ENCODE data around the gene PRRT1B. TPM values are rescaled to one million over a fixed set of nuclear protein-coding genes. Genes with fewer than 3 reads are reported as not detected.
"Not testable (repeated sequence)": the region's sequence is repeated elsewhere in the genome, so short reads cannot be mapped to it uniquely, and the experiment has no call there.

The PRRT1B gene
- total and polyA plus RNA-seq, 4 donors: 0.19 to 1.1 (median 0.28) TPM; not detected in 1

DNA sequence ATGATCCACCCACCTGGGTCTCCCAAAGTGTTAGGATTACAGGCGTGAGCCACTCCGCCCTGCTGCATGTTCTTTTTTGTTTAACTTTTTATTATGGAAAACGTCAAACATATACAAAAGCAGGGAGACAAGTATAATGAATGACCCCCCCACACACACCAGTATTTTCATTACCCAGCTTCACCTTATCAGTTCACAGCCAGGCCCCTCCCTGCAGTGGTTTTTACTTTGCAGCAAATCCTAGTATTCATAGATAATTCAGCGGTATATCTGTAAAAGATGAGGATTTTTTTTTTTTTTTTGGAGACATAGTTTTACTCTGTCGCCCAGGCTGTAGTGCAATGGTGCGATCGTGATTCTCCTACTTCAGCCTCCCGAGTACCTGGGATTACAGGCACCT lies 40.3 kb upstream of the PRRT1B start:
- H3K36me3 ChIP-seq (ENCODE audit: control insufficient read depth, insufficient read depth, low read length): peaks cover 38% of the 10 kb centered on the region
- no peaks in the 10 kb centered on the region for H3K9me3 ChIP-seq (ENCODE audit: control insufficient read depth, insufficient read depth, low read length)
- WGBS (ENCODE audit: insufficient coverage): 83% methylated on average over 6 of the region's 8 CpGs
- no peak for DNase-seq (ENCODE audit: low read depth in 4 of 6, low spot score in 6 of 6)
- H3K27me3 ChIP-seq (ENCODE audit: control insufficient read depth, insufficient read depth, low read length): no peaks in the 10 kb centered on the region
- no peak overlapping the region for H3K4me3 ChIP-seq (ENCODE audit: low read depth, low read length)
- H3K27ac ChIP-seq (ENCODE audit: low read depth, low read length): no peak overlapping the region
- peaks cover 22% of the 10 kb centered on the region for H3K4me1 ChIP-seq (ENCODE audit: control insufficient read depth, insufficient read depth, low read length)

DNA sequence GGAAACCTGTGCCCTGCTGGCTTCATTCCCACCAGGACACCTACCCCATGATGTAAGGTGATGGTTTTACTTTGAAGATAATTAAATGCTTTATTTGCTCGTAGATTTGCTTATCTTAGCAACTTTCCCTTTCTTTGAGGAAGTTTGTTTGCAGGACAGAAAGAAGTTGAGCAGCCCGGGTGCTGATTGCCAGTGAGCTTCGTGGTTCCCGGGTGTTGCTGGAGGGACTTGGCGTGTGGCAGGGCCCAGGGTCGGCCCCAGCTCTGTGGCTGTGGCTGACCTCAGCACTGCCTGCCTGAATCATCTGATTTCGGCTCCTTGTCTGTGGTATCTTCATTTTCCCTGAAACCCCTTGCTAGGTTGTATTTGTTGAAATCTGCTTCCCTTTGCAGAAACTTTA lies 33.9 kb upstream of the PRRT1B start:
- Histone ChIP-seq H3K4me1 (ENCODE audit: control insufficient read depth, insufficient read depth, low read length) (no peaks in the 10 kb centered on the region), H3K4me3 (ENCODE audit: low read depth, low read length) (no peak overlapping the region), H3K27ac (ENCODE audit: low read depth, low read length) (no peak overlapping the region), H3K27me3 (ENCODE audit: control insufficient read depth, insufficient read depth, low read length) (no peaks in the 10 kb centered on the region), H3K9me3 (ENCODE audit: control insufficient read depth, insufficient read depth, low read length) (no peaks in the 10 kb centered on the region), H3K36me3 (ENCODE audit: control insufficient read depth, insufficient read depth, low read length) (peaks cover 91% of the 10 kb centered on the region)
- no peak for DNase-seq (ENCODE audit: low read depth in 4 of 6, low spot score in 6 of 6)
- WGBS (ENCODE audit: insufficient coverage): 98% methylated on average over 6 of the region's 7 CpGs

DNA sequence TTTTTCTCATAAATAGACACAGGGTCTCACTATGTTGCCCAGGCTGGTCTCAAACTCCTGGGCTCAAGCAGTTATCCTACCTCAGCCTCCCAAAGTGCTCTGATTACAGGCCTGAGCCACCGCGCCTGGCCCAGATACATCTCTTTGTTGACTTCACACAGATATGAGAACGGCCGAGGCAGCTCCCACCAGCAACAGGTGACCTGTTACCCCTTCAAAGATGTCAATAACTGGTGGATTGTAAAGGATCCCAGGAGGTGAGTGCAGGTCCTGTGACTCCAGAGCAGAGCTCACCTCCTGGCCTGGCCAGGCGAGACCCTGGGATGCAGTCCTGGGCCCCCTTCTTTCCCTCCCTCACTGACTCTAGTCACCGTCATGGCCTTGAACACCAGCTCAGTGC lies 33.4 kb upstream of the PRRT1B start:
- H3K36me3 ChIP-seq (ENCODE audit: control insufficient read depth, insufficient read depth, low read length): peaks cover 92% of the 10 kb centered on the region
- WGBS (ENCODE audit: insufficient coverage): 98% methylated on average over 6 of the region's 6 CpGs

DNA sequence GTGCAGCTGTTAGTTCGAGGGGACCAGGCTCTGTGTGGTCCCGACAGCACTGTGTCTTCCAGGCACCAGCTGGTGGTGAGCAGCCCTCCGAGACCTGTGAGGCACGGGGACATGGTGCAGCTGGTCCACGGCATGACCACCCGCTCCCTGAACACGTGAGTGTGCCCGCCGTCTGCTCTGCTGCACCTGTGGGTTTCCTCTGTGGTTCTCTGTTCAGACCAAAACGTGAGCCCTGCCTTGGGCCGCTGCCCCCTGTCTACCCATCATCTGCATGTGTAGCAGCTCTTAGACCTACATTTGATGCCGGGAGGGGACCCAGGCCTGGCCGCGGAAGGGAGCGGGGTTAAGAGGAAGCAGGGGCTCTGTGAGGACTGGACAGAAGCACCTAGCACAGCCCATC lies 32.1 kb upstream of the PRRT1B start:
- Histone ChIP-seq H3K27me3 (ENCODE audit: control insufficient read depth, insufficient read depth, low read length) (no peaks in the 10 kb centered on the region), H3K4me3 (ENCODE audit: low read depth, low read length) (no peak overlapping the region), H3K4me1 (ENCODE audit: control insufficient read depth, insufficient read depth, low read length) (peaks cover 9% of the 10 kb centered on the region), H3K36me3 (ENCODE audit: control insufficient read depth, insufficient read depth, low read length) (peaks cover 92% of the 10 kb centered on the region), H3K9me3 (ENCODE audit: control insufficient read depth, insufficient read depth, low read length) (no peaks in the 10 kb centered on the region), H3K27ac (ENCODE audit: low read depth, low read length) (no peak overlapping the region)
- WGBS (ENCODE audit: insufficient coverage): 91% methylated on average over 13 of the region's 15 CpGs
- DNase-seq (ENCODE audit: low read depth in 4 of 6, low spot score in 6 of 6): no peak

More for the DNA sequence above, 33.4 kb upstream of the PRRT1B start:
- H3K27me3 ChIP-seq (ENCODE audit: control insufficient read depth, insufficient read depth, low read length): no peaks in the 10 kb centered on the region
- no peak for DNase-seq (ENCODE audit: low read depth in 4 of 6, low spot score in 6 of 6)
- H3K27ac ChIP-seq (ENCODE audit: low read depth, low read length): no peak overlapping the region
- no peaks in the 10 kb centered on the region for H3K9me3 ChIP-seq (ENCODE audit: control insufficient read depth, insufficient read depth, low read length)
- no peak overlapping the region for H3K4me3 ChIP-seq (ENCODE audit: low read depth, low read length)
- H3K4me1 ChIP-seq (ENCODE audit: control insufficient read depth, insufficient read depth, low read length): no peaks in the 10 kb centered on the region

DNA sequence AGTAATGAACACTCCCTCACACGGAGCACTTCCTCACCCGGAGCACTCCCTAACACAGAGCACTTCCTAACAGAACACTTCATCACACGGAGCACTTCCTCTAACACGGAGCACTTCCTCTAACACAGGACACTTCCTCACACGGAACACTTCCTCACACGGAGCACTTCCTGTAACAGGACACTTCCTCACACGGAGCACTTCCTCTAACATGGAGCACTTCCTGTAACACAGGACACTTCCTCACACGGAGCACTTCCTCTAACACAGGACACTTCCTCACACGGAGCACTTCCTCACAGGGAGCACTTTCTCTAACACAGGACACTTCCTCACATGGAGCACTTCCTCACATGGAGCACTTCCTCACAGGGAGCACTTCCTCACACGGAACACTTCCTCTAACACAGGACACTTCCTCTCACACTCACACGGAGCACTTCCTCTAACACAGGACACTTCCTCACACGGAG lies 29.7 kb upstream of the PRRT1B start:
- not testable (repeated sequence) for H3K4me3 ChIP-seq (ENCODE audit: low read depth, low read length)

DNA sequence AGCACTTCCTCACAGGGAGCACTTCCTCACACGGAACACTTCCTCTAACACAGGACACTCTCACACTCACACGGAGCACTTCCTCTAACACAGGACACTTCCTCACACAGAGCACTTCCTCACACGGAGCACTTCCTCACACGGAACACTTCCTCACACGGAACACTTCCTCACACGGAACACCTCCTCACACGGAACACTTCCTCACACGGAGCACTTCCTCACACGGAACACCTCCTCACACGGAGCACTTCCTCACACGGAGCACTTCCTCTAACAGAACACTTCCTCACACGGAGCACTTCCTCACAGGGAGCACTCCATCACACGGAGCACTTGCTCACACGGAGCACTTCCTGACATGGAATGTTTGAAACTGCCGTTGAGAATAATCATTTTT lies 29.2 kb upstream of the PRRT1B start:
- WGBS (ENCODE audit: insufficient coverage): 93% methylated on average over 10 of the region's 15 CpGs
- H3K4me3 ChIP-seq (ENCODE audit: low read depth, low read length): no peak overlapping the region
- no peak overlapping the region for H3K27ac ChIP-seq (ENCODE audit: low read depth, low read length)
- peaks cover 99% of the 10 kb centered on the region for H3K36me3 ChIP-seq (ENCODE audit: control insufficient read depth, insufficient read depth, low read length)
- H3K9me3 ChIP-seq (ENCODE audit: control insufficient read depth, insufficient read depth, low read length): no peaks in the 10 kb centered on the region
- H3K4me1 ChIP-seq (ENCODE audit: control insufficient read depth, insufficient read depth, low read length): peaks cover 10% of the 10 kb centered on the region
- no peaks in the 10 kb centered on the region for H3K27me3 ChIP-seq (ENCODE audit: control insufficient read depth, insufficient read depth, low read length)
- DNase-seq (ENCODE audit: low read depth in 4 of 6, low spot score in 6 of 6): no peak

More for the DNA sequence above, 29.7 kb upstream of the PRRT1B start:
- not testable (repeated sequence) for DNase-seq (ENCODE audit: low read depth in 4 of 6, low spot score in 6 of 6); H3K9me3 ChIP-seq (ENCODE audit: control insufficient read depth, insufficient read depth, low read length); H3K27ac ChIP-seq (ENCODE audit: low read depth, low read length); H3K27me3 ChIP-seq (ENCODE audit: control insufficient read depth, insufficient read depth, low read length); H3K4me1 ChIP-seq (ENCODE audit: control insufficient read depth, insufficient read depth, low read length)
- peaks cover 99% of the 10 kb centered on the region for H3K36me3 ChIP-seq (ENCODE audit: control insufficient read depth, insufficient read depth, low read length)
- 80% methylated on average over 8 of the region's 12 CpGs for WGBS (ENCODE audit: insufficient coverage)

DNA sequence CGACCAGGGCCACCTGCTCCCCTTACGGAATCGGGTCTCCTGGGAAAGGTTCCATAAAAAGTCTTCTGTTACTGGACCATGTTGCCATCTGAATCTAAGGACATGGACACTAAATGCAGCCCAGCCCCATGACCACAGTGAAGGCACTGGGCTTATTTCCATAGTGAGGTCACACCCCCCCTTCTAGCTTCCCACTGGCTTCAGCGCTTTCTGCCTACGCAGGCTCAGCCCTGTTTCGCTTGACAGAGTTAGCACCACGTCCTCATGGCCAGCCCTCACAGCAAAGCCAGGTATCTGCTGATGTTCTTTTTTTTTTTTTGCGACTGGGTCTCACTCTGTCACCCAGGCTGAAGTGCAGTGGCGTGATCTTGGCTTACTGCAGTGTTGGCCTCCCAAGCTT lies 28.4 kb upstream of the PRRT1B start:
- Histone ChIP-seq H3K27ac (ENCODE audit: low read depth, low read length) (no peak overlapping the region), H3K36me3 (ENCODE audit: control insufficient read depth, insufficient read depth, low read length) (peaks cover 99% of the 10 kb centered on the region), H3K4me1 (ENCODE audit: control insufficient read depth, insufficient read depth, low read length) (peaks cover 10% of the 10 kb centered on the region), H3K27me3 (ENCODE audit: control insufficient read depth, insufficient read depth, low read length) (no peaks in the 10 kb centered on the region), H3K9me3 (ENCODE audit: control insufficient read depth, insufficient read depth, low read length) (no peaks in the 10 kb centered on the region), H3K4me3 (ENCODE audit: low read depth, low read length) (no peak overlapping the region)
- DNase-seq (ENCODE audit: low read depth in 4 of 6, low spot score in 6 of 6): no peak
- 91% methylated on average over 7 of the region's 9 CpGs for WGBS (ENCODE audit: insufficient coverage)

DNA sequence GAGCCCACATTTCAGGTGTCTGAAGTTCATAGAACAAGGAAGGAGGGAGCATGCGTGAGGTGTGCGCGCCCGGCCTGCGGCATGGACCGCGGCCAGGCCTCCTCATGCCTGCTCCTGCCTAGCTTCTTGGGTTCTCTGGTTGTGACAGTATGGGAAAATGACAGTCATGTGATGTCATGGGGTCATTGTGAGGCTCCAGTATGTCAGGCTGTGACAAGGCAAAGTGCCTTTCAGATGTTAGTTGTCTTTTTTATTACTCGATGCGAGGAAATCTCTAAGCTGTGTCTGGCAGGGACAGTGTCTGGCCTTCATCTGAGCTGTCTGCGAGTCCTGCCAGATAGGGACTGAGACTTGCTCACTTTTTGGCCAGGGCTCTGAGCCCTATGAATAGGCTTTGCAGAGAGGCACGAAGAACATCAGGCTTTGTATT lies 27.5 kb upstream of the PRRT1B start:
- DNase-seq (ENCODE audit: low read depth in 4 of 6, low spot score in 6 of 6): peak in 1 of 6 donors; percentile 36
- Histone ChIP-seq H3K9me3 (ENCODE audit: control insufficient read depth, insufficient read depth, low read length) (no peaks in the 10 kb centered on the region), H3K27me3 (ENCODE audit: control insufficient read depth, insufficient read depth, low read length) (no peaks in the 10 kb centered on the region), H3K36me3 (ENCODE audit: control insufficient read depth, insufficient read depth, low read length) (peaks cover 99% of the 10 kb centered on the region), H3K4me3 (ENCODE audit: low read depth, low read length) (no peak overlapping the region), H3K27ac (ENCODE audit: low read depth, low read length) (no peak overlapping the region), H3K4me1 (ENCODE audit: control insufficient read depth, insufficient read depth, low read length) (peaks cover 10% of the 10 kb centered on the region)
- 95% methylated on average over 11 of the region's 11 CpGs for WGBS (ENCODE audit: insufficient coverage)

DNA sequence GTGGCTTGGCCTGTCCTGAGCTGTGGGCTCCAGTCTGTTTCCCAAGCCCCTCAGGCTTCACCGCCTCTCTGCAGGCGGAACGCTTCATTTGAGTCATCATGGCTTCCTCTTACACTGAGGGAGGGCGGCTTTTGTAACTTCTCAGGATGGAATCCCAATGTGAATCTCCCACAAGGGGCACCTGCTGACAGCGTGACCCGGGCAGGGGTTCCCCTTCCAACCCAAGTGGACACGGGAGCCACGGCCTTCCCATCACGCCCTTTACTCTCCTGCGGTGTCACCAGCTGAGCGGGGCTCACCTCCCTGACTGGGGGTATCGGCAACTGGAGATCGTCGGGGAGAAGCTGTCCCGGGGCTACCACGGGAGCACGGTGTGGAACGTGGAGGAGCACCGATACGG lies 26.8 kb upstream of the PRRT1B start:
- no peaks in the 10 kb centered on the region for H3K27me3 ChIP-seq (ENCODE audit: control insufficient read depth, insufficient read depth, low read length)
- H3K36me3 ChIP-seq (ENCODE audit: control insufficient read depth, insufficient read depth, low read length): peaks cover 99% of the 10 kb centered on the region
- H3K27ac ChIP-seq (ENCODE audit: low read depth, low read length): no peak overlapping the region
- 97% methylated on average over 15 of the region's 20 CpGs for WGBS (ENCODE audit: insufficient coverage)
- no peak overlapping the region for H3K4me3 ChIP-seq (ENCODE audit: low read depth, low read length)
- no peak for DNase-seq (ENCODE audit: low read depth in 4 of 6, low spot score in 6 of 6)
- peaks cover 10% of the 10 kb centered on the region for H3K4me1 ChIP-seq (ENCODE audit: control insufficient read depth, insufficient read depth, low read length)
- no peaks in the 10 kb centered on the region for H3K9me3 ChIP-seq (ENCODE audit: control insufficient read depth, insufficient read depth, low read length)

DNA sequence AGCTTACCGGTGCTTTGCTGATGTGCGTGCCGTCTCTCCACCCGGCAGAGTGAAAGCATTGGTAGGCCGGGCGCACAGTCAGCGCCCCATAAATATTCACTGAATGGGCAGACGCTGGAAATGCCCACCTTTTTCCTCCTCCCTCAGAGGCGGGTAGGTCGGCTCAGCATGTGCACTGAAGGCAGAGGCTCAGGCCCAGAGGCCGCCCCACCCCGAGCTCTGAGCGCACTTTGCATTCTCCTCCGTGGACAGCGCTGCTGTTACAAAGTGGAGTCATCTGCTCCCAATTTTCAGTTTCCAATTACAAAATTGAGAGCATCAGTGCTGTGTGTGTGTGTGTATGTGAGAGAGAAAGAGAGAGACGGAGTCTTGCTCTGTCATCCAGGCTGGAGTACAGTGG lies 24.8 kb upstream of the PRRT1B start:
- H3K27me3 ChIP-seq (ENCODE audit: control insufficient read depth, insufficient read depth, low read length): no peaks in the 10 kb centered on the region
- H3K4me1 ChIP-seq (ENCODE audit: control insufficient read depth, insufficient read depth, low read length): peaks cover 20% of the 10 kb centered on the region
- no peak for DNase-seq (ENCODE audit: low read depth in 4 of 6, low spot score in 6 of 6)
- WGBS (ENCODE audit: insufficient coverage): 76% methylated on average over 15 of the region's 16 CpGs
- H3K9me3 ChIP-seq (ENCODE audit: control insufficient read depth, insufficient read depth, low read length): no peaks in the 10 kb centered on the region
- H3K27ac ChIP-seq (ENCODE audit: low read depth, low read length): no peak overlapping the region
- H3K36me3 ChIP-seq (ENCODE audit: control insufficient read depth, insufficient read depth, low read length): peaks cover 99% of the 10 kb centered on the region
- no peak overlapping the region for H3K4me3 ChIP-seq (ENCODE audit: low read depth, low read length)
